Measurements from ENCODE around the gene BCAN.

Gene BCAN

GRCh38 chr1:156681196-156681960 is 39.5 kb downstream of the BCAN start:
- H3K27ac ChIP-seq = no peak overlapping the region
- H3K4me3 ChIP-seq (ENCODE audit: low read depth, low read length) = no peak overlapping the region
- no peaks in the 10 kb centered on the region for H3K4me1 ChIP-seq
- peaks cover 12% of the 10 kb centered on the region for H3K27me3 ChIP-seq (ENCODE audit: control insufficient read depth, insufficient read depth, low read length)
- TF ChIP-seq CTCF (IDR thresholded peaks at IDR 0.05) = no peak
- H3K36me3 ChIP-seq (ENCODE audit: control insufficient read depth, insufficient read depth, low read length) = no peaks in the 10 kb centered on the region
- H3K9me3 ChIP-seq (ENCODE audit: control insufficient read depth, low read length) = no peaks in the 10 kb centered on the region
- no peak overlapping the region for H2AFZ ChIP-seq
- H3K9ac ChIP-seq = no peak overlapping the region
- no peak overlapping the region for H3K4me2 ChIP-seq (ENCODE audit: low read length)
- no peaks in the 10 kb centered on the region for H3K79me2 ChIP-seq

DNA sequence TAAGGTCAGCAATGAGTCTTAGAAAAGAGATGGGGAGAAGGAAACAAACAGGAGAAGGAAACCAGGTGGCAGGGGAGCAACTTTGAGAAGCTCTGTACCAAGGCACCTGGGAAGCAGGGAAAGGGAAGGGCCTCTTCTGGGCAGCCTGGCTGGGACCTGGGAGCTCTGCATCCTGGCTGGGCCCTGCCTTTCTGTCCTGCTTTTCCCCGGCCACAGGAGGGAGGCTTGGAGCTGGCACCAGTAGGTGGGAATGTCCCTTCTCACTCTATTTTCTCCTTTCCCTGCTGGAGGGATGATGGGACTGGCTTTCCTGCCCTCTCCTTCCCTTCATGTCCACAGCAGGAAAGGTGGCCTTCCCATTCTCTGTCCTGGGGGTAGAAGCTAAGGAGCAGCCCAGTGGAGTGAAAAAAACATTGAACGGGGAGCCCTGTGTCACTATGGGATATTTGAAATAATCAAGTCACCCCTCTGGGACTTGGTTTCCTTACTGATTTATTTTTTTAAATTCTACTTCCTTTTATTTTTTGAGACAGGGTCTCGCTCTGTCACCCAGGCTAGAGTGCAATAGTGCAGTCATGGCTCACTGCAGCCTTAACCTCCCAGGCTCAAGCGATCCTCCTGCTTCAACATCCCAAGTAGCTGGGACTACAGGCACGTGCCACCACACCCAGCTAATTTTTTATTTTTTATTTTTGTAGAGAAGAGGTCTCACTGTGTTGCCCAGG is 40.4 kb downstream of the BCAN start:
- H3K4me2 ChIP-seq (ENCODE audit: low read length) = no peak overlapping the region
- no peaks in the 10 kb centered on the region for H3K79me2 ChIP-seq
- H2AFZ ChIP-seq = no peak overlapping the region
- no peaks in the 10 kb centered on the region for H3K4me1 ChIP-seq
- H3K36me3 ChIP-seq (ENCODE audit: control insufficient read depth, insufficient read depth, low read length) = no peaks in the 10 kb centered on the region
- H3K4me3 ChIP-seq (ENCODE audit: low read depth, low read length) = no peak overlapping the region
- no peak for TF ChIP-seq CTCF (IDR thresholded peaks at IDR 0.05)
- no peak overlapping the region for H3K27ac ChIP-seq
- peaks cover 8% of the 10 kb centered on the region for H3K27me3 ChIP-seq (ENCODE audit: control insufficient read depth, insufficient read depth, low read length)
- H3K9me3 ChIP-seq (ENCODE audit: control insufficient read depth, low read length) = no peaks in the 10 kb centered on the region
- no peak overlapping the region for H3K9ac ChIP-seq

DNA sequence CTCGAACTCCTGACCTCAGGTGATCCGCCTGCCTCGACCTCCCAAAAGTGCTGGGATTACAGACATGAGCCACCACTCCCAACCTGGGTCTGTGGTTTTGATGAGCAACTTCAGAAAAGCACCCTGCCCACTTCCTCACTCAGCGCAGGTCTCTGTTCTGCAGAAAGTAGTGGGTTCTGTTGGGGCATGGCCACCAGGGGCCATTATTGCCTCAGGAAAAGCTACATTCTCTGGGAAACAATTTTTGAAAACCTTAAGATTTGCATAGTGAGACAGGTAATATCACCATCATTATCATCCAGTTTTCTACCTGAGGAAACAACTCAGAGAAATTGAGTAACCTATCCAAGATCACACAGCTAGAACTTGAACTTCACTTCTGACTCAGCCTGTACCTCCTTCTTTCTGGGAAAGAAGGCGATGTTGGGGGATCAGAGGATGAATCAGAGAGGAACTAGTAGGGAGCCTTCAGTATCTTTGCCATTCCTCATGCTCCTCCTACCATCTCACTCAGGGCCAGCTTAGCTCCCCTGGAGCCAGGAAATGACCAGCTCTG is 42.4 kb downstream of the BCAN start:
- Histone ChIP-seq H3K4me3 (ENCODE audit: low read depth, low read length) (no peak overlapping the region), H3K9ac (no peak overlapping the region), H3K27ac (no peak overlapping the region), H3K9me3 (ENCODE audit: control insufficient read depth, low read length) (no peaks in the 10 kb centered on the region), H3K4me2 (ENCODE audit: low read length) (no peak overlapping the region), H3K27me3 (ENCODE audit: control insufficient read depth, insufficient read depth, low read length) (peaks cover 3% of the 10 kb centered on the region), H2AFZ (no peak overlapping the region), H3K36me3 (ENCODE audit: control insufficient read depth, insufficient read depth, low read length) (no peaks in the 10 kb centered on the region), H3K79me2 (no peaks in the 10 kb centered on the region), H3K4me1 (peaks cover 2% of the 10 kb centered on the region)
- no peak for TF ChIP-seq CTCF (IDR thresholded peaks at IDR 0.05)

DNA sequence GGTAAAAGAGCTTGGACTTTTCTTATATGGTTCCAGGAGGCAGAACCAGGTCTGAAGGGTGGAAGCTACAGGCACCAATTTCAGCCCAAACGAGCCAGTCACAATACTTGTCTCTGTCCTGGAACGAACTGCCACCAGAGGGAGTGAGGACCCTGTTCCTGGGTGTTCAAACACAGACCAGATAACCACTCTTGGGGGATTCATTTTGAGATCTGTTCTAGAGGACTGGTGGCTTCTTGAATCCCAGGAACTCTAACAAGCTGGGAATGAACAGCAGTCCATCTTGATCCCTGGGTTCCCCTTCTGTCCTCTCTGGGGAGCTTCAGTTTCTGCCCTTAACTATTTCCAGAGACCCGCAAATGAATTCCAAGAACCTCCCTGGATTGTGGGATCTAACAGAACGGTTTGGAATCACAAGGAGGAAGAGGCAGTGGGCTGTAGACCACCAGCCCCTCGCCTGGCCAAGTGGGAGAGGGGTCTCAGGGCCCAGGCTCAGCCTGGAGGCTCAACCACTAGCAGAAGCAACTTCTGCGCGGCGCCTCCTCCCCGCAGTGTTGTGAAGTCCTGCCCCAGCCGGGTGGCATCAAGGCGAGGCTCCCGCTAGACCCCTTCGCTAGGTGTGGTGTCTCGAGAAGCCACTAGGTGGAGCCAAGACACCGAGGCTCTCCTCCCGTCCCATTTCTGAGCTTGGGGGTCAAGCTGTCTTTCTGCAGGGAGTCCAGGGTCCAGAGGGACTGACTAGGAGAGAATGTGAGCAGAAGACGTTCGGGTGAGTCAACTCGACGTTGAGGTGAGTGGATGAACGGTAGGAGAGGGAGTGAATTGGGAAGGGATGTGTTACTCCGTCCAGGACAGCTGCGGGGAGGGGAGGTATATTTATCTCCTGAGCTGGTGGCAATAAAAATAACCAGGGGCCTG is 47.4 kb downstream of the BCAN start:
- Histone ChIP-seq H3K4me2 (ENCODE audit: low read length) (peak overlapping the region; percentile 17), H2AFZ (peak overlapping the region; percentile 83), H3K27ac (no peak overlapping the region), H3K9me3 (ENCODE audit: control insufficient read depth, low read length) (no peaks in the 10 kb centered on the region), H3K79me2 (no peaks in the 10 kb centered on the region), H3K9ac (peak overlapping the region; percentile 19), H3K36me3 (ENCODE audit: control insufficient read depth, insufficient read depth, low read length) (no peaks in the 10 kb centered on the region), H3K4me3 (ENCODE audit: low read depth, low read length) (peak overlapping the region; percentile 11), H3K27me3 (ENCODE audit: control insufficient read depth, insufficient read depth, low read length) (peaks cover 3% of the 10 kb centered on the region), H3K4me1 (peaks cover 17% of the 10 kb centered on the region)
- peak; percentile 77 for TF ChIP-seq CTCF (IDR thresholded peaks at IDR 0.05)

All from parathyroid adenoma (tissue), 2 donors.